WTC11 (cell line): ENCODE results near the gene DEGS1. TPM values are rescaled to one million over a fixed set of nuclear protein-coding genes. Genes with fewer than 3 reads are reported as not detected.

ENCODE experiments used
- ATAC-seq: fragments of 200-7000 bp; cut with Tn5 transposase; 2 replicates; pipeline ENCODE4 v1.10.0; 2021; ENCODE audit warnings: mild to moderate bottlenecking, moderate library complexity
- CTCF ChIA-PET: fragments of 300-600 bp; sonication (Branson Sonifier 250); formaldehyde crosslinking; loops from one replicate; lab custom pipeline; 2021; ENCODE audit warnings: antibody characterized with exemption; lab: Charles Lee
- POLR2A ChIA-PET: fragments of 350-600 bp; sonication (Branson Sonifier 250); formaldehyde crosslinking; loops from one replicate; lab custom pipeline; 2021; ENCODE audit warnings: antibody characterized with exemption; lab: Charles Lee
- DNase-seq: peaks from one replicate; pipeline ENCODE4 v3.0.0; 2021; ENCODE audit warnings: low spot score
- H3K27ac Mint-ChIP-seq: 2 replicates; pipeline ENCODE4 v1.8.0; 2021; ENCODE audit warnings: mixed read lengths
- H3K27me3 Mint-ChIP-seq: 2 replicates; pipeline ENCODE4 v1.8.0; 2021; ENCODE audit warnings: low read depth, mild to moderate bottlenecking, moderate library complexity, mixed read lengths
- H3K36me3 Mint-ChIP-seq: 2 replicates; pipeline ENCODE4 v1.8.0; 2021; ENCODE audit warnings: mixed read lengths
- H3K4me1 Mint-ChIP-seq: 2 replicates; pipeline ENCODE4 v1.8.0; 2022; ENCODE audit warnings: mixed read lengths
- H3K4me3 Mint-ChIP-seq: 2 replicates; pipeline ENCODE4 v1.8.0; 2021; ENCODE audit warnings: mild to moderate bottlenecking, moderate library complexity, mixed read lengths
- H3K9me3 Mint-ChIP-seq: 2 replicates; pipeline ENCODE4 v1.8.0; 2021; ENCODE audit warnings: mixed read lengths
- AFF4 ChIP-seq: sonication (generic); formaldehyde crosslinking; IDR thresholded peaks from 2 replicates; pipeline ENCODE4 v1.8.1; 2023; ENCODE audit warnings: mild to moderate bottlenecking, missing genetic modification reagents, borderline replicate concordance
- E2F1 ChIP-seq: sonication (generic); formaldehyde crosslinking; IDR thresholded peaks from 2 replicates; pipeline ENCODE4 v1.8.0; 2022; ENCODE audit warnings: mild to moderate bottlenecking, missing genetic modification reagents
- FOXP1 ChIP-seq: sonication (generic); formaldehyde crosslinking; IDR thresholded peaks from 2 replicates; pipeline ENCODE4 v1.8.0; 2022; ENCODE audit warnings: missing genetic modification reagents, mild to moderate bottlenecking, moderate library complexity, borderline replicate concordance
- GABPB1 ChIP-seq: sonication (generic); formaldehyde crosslinking; IDR thresholded peaks from 2 replicates; pipeline ENCODE4 v1.8.1; 2023; ENCODE audit warnings: mild to moderate bottlenecking, missing genetic modification reagents
- GRHL2 ChIP-seq: fragments of 250-450 bp; sonication (Bioruptor Pico); IDR thresholded peaks from 2 replicates; pipeline ENCODE4 v1.8.0; 2022; ENCODE audit warnings: mild to moderate bottlenecking, moderate library complexity; ENCODE audit not compliant: insufficient replicate concordance, severe bottlenecking
- IRF1 ChIP-seq: sonication (generic); formaldehyde crosslinking; IDR thresholded peaks from 2 replicates; pipeline ENCODE4 v1.8.0; 2023; ENCODE audit warnings: missing genetic modification reagents
- JAZF1 ChIP-seq: fragments of 250-450 bp; sonication (Bioruptor Pico); IDR thresholded peaks from 2 replicates; pipeline ENCODE4 v1.9.0; 2021; ENCODE audit warnings: moderate library complexity, mild to moderate bottlenecking, inconsistent platforms
- MXD4 ChIP-seq: fragments of 250-450 bp; sonication (Bioruptor Pico); IDR thresholded peaks from 2 replicates; pipeline ENCODE4 v1.8.0; 2021; ENCODE audit warnings: mild to moderate bottlenecking, moderate library complexity, borderline replicate concordance
- NR2C2 ChIP-seq: sonication (generic); formaldehyde crosslinking; IDR thresholded peaks from 2 replicates; pipeline ENCODE4 v1.8.0; 2022; ENCODE audit warnings: mild to moderate bottlenecking, missing genetic modification reagents
- PRDM15 ChIP-seq: sonication (generic); formaldehyde crosslinking; IDR thresholded peaks from 2 replicates; pipeline ENCODE4 v1.8.0; 2022; ENCODE audit warnings: missing genetic modification reagents
- STAT6 ChIP-seq: sonication (generic); formaldehyde crosslinking; conservative IDR thresholded peaks from 2 replicates; pipeline ENCODE4 v1.8.1; 2023; ENCODE audit warnings: mild to moderate bottlenecking, low read depth, missing genetic modification reagents, moderate library complexity
- TCF7 ChIP-seq: sonication (generic); formaldehyde crosslinking; IDR thresholded peaks from 2 replicates; pipeline ENCODE4 v1.8.0; 2022; ENCODE audit warnings: mild to moderate bottlenecking, low read depth, missing genetic modification reagents, moderate library complexity
- TEAD4 ChIP-seq: sonication (generic); formaldehyde crosslinking; IDR thresholded peaks from 2 replicates; pipeline ENCODE4 v1.8.0; 2022; ENCODE audit warnings: mild to moderate bottlenecking, missing genetic modification reagents
- USF2 ChIP-seq: sonication (generic); formaldehyde crosslinking; IDR thresholded peaks from 2 replicates; pipeline ENCODE4 v1.8.1; 2023; ENCODE audit warnings: mild to moderate bottlenecking, missing genetic modification reagents, moderate library complexity
- ZNF121 ChIP-seq: sonication (generic); formaldehyde crosslinking; IDR thresholded peaks from 2 replicates; pipeline ENCODE4 v1.8.0; 2023; ENCODE audit warnings: missing genetic modification reagents
- ZNF232 ChIP-seq: sonication (generic); formaldehyde crosslinking; IDR thresholded peaks from 2 replicates; pipeline ENCODE4 v1.8.0; 2022; ENCODE audit warnings: mild to moderate bottlenecking, missing genetic modification reagents
- ZNF416 ChIP-seq: fragments of 250-450 bp; sonication (Bioruptor Pico); IDR thresholded peaks from 2 replicates; pipeline ENCODE4 v1.9.0; 2021; ENCODE audit warnings: mild to moderate bottlenecking, inconsistent platforms
- ZNF512 ChIP-seq: sonication (generic); formaldehyde crosslinking; IDR thresholded peaks from 2 replicates; pipeline ENCODE4 v1.8.1; 2022; ENCODE audit warnings: missing genetic modification reagents, borderline replicate concordance
- total RNA-seq: library from RNA; stranded (reverse); gene quantifications from 3 replicates; pipeline ENCODE4 v1.2.3, GENCODE V29; 2021

The DEGS1 gene
- total RNA-seq, 1 experiment from 2014 or later: 30.7 TPM

GRCh38 chr1:224182057-224182865, 779 bp upstream of the DEGS1 start (continued):
- TF ChIP-seq ZNF232 (CRISPR knock-in tag) (no peak), PRDM15 (CRISPR knock-in tag) (no peak)

GRCh38 chr1:224183591-224184312, 712 bp downstream of the DEGS1 start:
- Mint-ChIP-seq H3K9me3 (peaks cover 5% of the 10 kb centered on the region; the same call in 1 of the 2 replicates), H3K4me1 (peaks cover 31% of the 10 kb centered on the region), H3K27me3 (no peaks in the 10 kb centered on the region; the same call in 1 of the 2 replicates), H3K36me3 (peaks cover 13% of the 10 kb centered on the region), H3K27ac (no peak overlapping the region), H3K4me3 (peak overlapping the region; percentile 81)
- ATAC-seq (peak; percentile 67), DNase-seq (peak; percentile 51)
- POLR2A ChIA-PET: interaction anchor here (0.5 to 1.4 kb wide), 4 partner anchors 9 to 137 kb away, joined by 3 to 7 read pairs (median 3); no protein-coding TSS in a partner anchor
- CTCF ChIA-PET: interaction anchor here (0.7 to 1.0 kb wide), 2 partner anchors 12 to 488 kb away, joined by 3 read pairs; no protein-coding TSS in a partner anchor
- TF ChIP-seq MXD4: no peak
- TF ChIP-seq STAT6 (CRISPR knock-in tag): no peak
- peak; percentile 47; the same call in 1 of the 2 replicates for TF ChIP-seq NR2C2
- no peak for TF ChIP-seq ZNF416 (CRISPR knock-in tag)
- no peak for TF ChIP-seq USF2 (CRISPR knock-in tag)
- no peak for TF ChIP-seq ZNF512 (CRISPR knock-in tag)
- no peak for TF ChIP-seq AFF4 (CRISPR knock-in tag)
- TF ChIP-seq TCF7 (CRISPR knock-in tag): no peak
- no peak for TF ChIP-seq GABPB1 (CRISPR knock-in tag)
- TF ChIP-seq GRHL2 (CRISPR knock-in tag): no peak
- TF ChIP-seq TEAD4 (CRISPR knock-in tag): no peak
- TF ChIP-seq E2F1 (CRISPR knock-in tag): peak; percentile 30; the same call in 1 of the 2 replicates
- TF ChIP-seq JAZF1 (CRISPR knock-in tag): no peak
- TF ChIP-seq FOXP1 (CRISPR knock-in tag): no peak
- TF ChIP-seq ZNF121 (CRISPR knock-in tag): no peak
- no peak for TF ChIP-seq IRF1 (CRISPR knock-in tag)
